Naive thymus-derived CD4-positive, alpha-beta T cell (primary cell): ENCODE data around the gene ASTE1. TPM values are rescaled to one million over a fixed set of nuclear protein-coding genes. Genes with fewer than 3 reads are reported as not detected.

Source experiments
- ATAC-seq: fragments of 150-1000 bp; cut with Tn5 transposase; 2 replicates; pipeline ENCODE4 v1.10.0; 2021; ENCODE audit warnings: mild to moderate bottlenecking, moderate library complexity
- CTCF ChIA-PET: fragments of 350-600 bp; sonication (Branson Sonifier 250); formaldehyde crosslinking; loops from one replicate; lab custom pipeline; 2021; ENCODE audit warnings: antibody characterized with exemption; lab: Charles Lee
- POLR2A ChIA-PET: fragments of 350-600 bp; sonication (Branson Sonifier 250); formaldehyde crosslinking; loops from one replicate; lab custom pipeline; 2021; ENCODE audit warnings: antibody characterized with exemption, inconsistent platforms; lab: Charles Lee
- DNase-seq, 9 donors: peaks; one replicate each; pipeline versions ENCODE4 v3.0.0 to v3.0.0-alpha.2; 2020 to 2022; ENCODE audit warnings: mixed read lengths in 1 of 9
- H3K27ac ChIP-seq: one replicate; pipeline ENCODE4 v1.7.0; 2013; ENCODE audit warnings: mild to moderate bottlenecking, low read depth, low read length, moderate library complexity
- H3K27me3 ChIP-seq, 2 donors: one replicate each; pipeline ENCODE4 v1.7.0; 2013; ENCODE audit warnings: low read length in 2 of 2, mild to moderate bottlenecking in 2 of 2, moderate library complexity in 2 of 2; ENCODE audit not compliant: control insufficient read depth in 2 of 2, insufficient read depth in 2 of 2
- H3K36me3 ChIP-seq, 3 experiments: 1 replicate in 2 of 3; 2 replicates in 1 of 3; pipeline ENCODE4 v1.7.0; 2013; ENCODE audit warnings: low read length in 3 of 3, mild to moderate bottlenecking in 3 of 3, moderate library complexity in 1 of 3; ENCODE audit not compliant: insufficient read depth in 3 of 3, control insufficient read depth in 2 of 3
- H3K4me1 ChIP-seq, 2 donors: one replicate each; pipeline ENCODE4 v1.7.0; 2013; ENCODE audit warnings: low read length in 2 of 2, mild to moderate bottlenecking in 2 of 2, moderate library complexity in 1 of 2; ENCODE audit not compliant: control insufficient read depth in 2 of 2, insufficient read depth in 2 of 2
- H3K4me3 ChIP-seq: 2 replicates; pipeline ENCODE4 v1.7.0; 2013; ENCODE audit warnings: mild to moderate bottlenecking, low read length
- H3K9me3 ChIP-seq, 3 experiments: 1 replicate in 2 of 3; 2 replicates in 1 of 3; pipeline ENCODE4 v1.7.0; 2013; ENCODE audit warnings: low read length in 3 of 3; ENCODE audit not compliant: control insufficient read depth in 2 of 3
- H3K27ac Mint-ChIP-seq, 9 donors: one replicate each; pipeline ENCODE4 v1.8.0; 2020 to 2022; ENCODE audit warnings: mixed read lengths in 9 of 9, mild to moderate bottlenecking in 8 of 9, moderate library complexity in 5 of 9, inconsistent platforms in 2 of 9
- H3K27me3 Mint-ChIP-seq, 5 donors: one replicate each; pipeline ENCODE4 v1.8.0; 2021 to 2022; ENCODE audit warnings: mixed read lengths in 5 of 5, mild to moderate bottlenecking in 1 of 5
- H3K36me3 Mint-ChIP-seq, 5 donors: one replicate each; pipeline ENCODE4 v1.8.0; 2020 to 2022; ENCODE audit warnings: mixed read lengths in 5 of 5, mild to moderate bottlenecking in 3 of 5, inconsistent platforms in 1 of 5
- H3K4me1 Mint-ChIP-seq, 7 donors: one replicate each; pipeline ENCODE4 v1.8.0; 2020 to 2022; ENCODE audit warnings: mixed read lengths in 7 of 7, mild to moderate bottlenecking in 3 of 7, inconsistent platforms in 1 of 7
- H3K4me3 Mint-ChIP-seq, 10 donors: one replicate each; pipeline ENCODE4 v1.8.0; 2020 to 2022; ENCODE audit warnings: mild to moderate bottlenecking in 10 of 10, mixed read lengths in 10 of 10, moderate library complexity in 6 of 10, inconsistent platforms in 2 of 10
- H3K9me3 Mint-ChIP-seq, 11 donors: one replicate each; pipeline ENCODE4 v1.8.0; 2020 to 2022; ENCODE audit warnings: mixed read lengths in 11 of 11, mild to moderate bottlenecking in 4 of 11, inconsistent platforms in 1 of 11, moderate library complexity in 1 of 11
- intact Hi-C, 2 donors: fragments of 100-400 bp; cut with micrococcal nuclease; formaldehyde crosslinking; loops; one replicate each; pipeline ENCODE4 v1.15.1; 2023
- polyA plus RNA-seq, 2 donors: library from polyadenylated mRNA; unstranded; fragments of 300-500 nt; fragmentation: Illumina TruSeq; gene quantifications; one replicate each; pipeline ENCODE4 v1.2.3, GENCODE V29; 2021
- total RNA-seq, 6 experiments: library from RNA in 5 of 6; stranded (reverse) in 5 of 6; gene quantifications; 1 replicate in 5 of 6; 2 replicates in 1 of 6; pipeline ENCODE4 v1.2.3 and lab custom pipeline; 2021 to 2026

Gene ASTE1
- total and polyA plus RNA-seq, 7 experiments from 2014 or later, result 18.7 to 38.5 (median 27.0) TPM

GRCh38 chr3:131036986-131037385 is 10.4 kb upstream of the ASTE1 start:
- ATAC-seq (no peak), DNase-seq (no peak)
- H3K27ac Mint-ChIP-seq, result no peak overlapping the region
- intact Hi-C loops, result loop anchor here (10.0 kb wide), 2 partner anchors 108 to 618 kb away; no protein-coding TSS in a partner anchor
- H3K27me3 Mint-ChIP-seq, result no peaks in the 10 kb centered on the region
- no peaks in the 10 kb centered on the region for H3K36me3 ChIP-seq
- no peak overlapping the region for H3K4me3 Mint-ChIP-seq
- peaks cover 3% of the 10 kb centered on the region in 2 donors for H3K4me1 ChIP-seq
- H3K27me3 ChIP-seq, result no peaks in the 10 kb centered on the region
- peaks cover 0 to 20% (median 1%) of the 10 kb centered on the region in 5 donors for H3K36me3 Mint-ChIP-seq
- ChIA-PET POLR2A (no interaction called here), CTCF (interaction anchor here (0.9 to 1.5 kb wide), 2 partner anchors 10 to 105 kb away, joined by 3 to 6 read pairs; no protein-coding TSS in a partner anchor)
- no peak overlapping the region for H3K4me3 ChIP-seq
- peaks cover 0 to 17% (median 16%) of the 10 kb centered on the region in 7 donors for H3K4me1 Mint-ChIP-seq
- H3K9me3 ChIP-seq, result no peaks in the 10 kb centered on the region
- peaks cover 0 to 20% (median 8%) of the 10 kb centered on the region in 11 donors for H3K9me3 Mint-ChIP-seq
- no peak overlapping the region for H3K27ac ChIP-seq

DNA sequence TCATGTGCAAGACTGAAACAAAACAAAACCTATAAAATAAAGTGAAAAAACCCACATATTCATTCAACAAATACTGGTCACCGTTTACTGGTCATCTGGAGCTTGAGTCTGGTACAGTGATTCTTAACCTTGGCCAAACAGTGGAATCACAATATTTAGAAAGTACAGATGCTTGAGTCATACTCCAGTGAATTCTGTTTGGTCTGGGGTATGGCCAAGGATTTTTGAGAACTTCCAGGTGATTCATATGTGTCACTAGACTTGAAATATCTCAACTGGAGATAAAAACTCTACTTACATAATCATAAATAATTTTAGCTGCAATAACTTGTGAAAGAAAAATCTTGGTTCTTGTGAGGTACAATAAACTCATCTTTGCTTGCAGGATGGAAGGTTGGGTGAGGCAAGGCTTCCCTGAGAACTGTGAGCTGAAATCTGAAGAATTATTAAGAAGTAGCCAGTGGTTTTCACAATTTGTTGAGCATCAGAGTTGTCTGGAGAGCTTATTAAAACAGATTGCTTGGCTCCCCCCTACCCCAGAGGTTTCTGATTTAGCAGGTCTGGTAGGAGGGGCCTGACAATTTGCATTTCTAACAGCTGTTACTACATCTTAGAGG is 9.7 kb upstream of the ASTE1 start:
- ChIA-PET CTCF (interaction anchor here (0.5 to 1.5 kb wide), 3 partner anchors 10 to 182 kb away, joined by 3 to 6 read pairs (median 3); no protein-coding TSS in a partner anchor), POLR2A (no interaction called here)
- DNase-seq (no peak), ATAC-seq (no peak)
- peak overlapping the region in 1 of 9 donors; percentile 10 for H3K27ac Mint-ChIP-seq
- H3K36me3 Mint-ChIP-seq, result peaks cover 0 to 15% (median 0%) of the 10 kb centered on the region in 5 donors
- no peak overlapping the region for H3K4me3 ChIP-seq
- H3K9me3 Mint-ChIP-seq, result peaks cover 0 to 14% (median 6%) of the 10 kb centered on the region in 11 donors
- H3K27ac ChIP-seq, result no peak overlapping the region
- H3K27me3 ChIP-seq, result no peaks in the 10 kb centered on the region
- H3K4me1 Mint-ChIP-seq, result peaks cover 0 to 12% (median 10%) of the 10 kb centered on the region in 7 donors
- no peaks in the 10 kb centered on the region for H3K4me1 ChIP-seq
- H3K9me3 ChIP-seq, result no peaks in the 10 kb centered on the region
- H3K4me3 Mint-ChIP-seq, result no peak overlapping the region
- H3K36me3 ChIP-seq, result no peaks in the 10 kb centered on the region
- intact Hi-C loops, result loop anchor here (10.0 kb wide), 2 partner anchors 108 to 618 kb away; no protein-coding TSS in a partner anchor
- peaks cover 0 to 3% (median 0%) of the 10 kb centered on the region in 5 donors for H3K27me3 Mint-ChIP-seq

GRCh38 chr3:131033480-131034080 is 7.0 kb upstream of the ASTE1 start:
- no peak overlapping the region for H3K4me3 Mint-ChIP-seq
- H3K4me1 ChIP-seq, result no peaks in the 10 kb centered on the region
- intact Hi-C loops, result loop anchor here (1.0 to 10.0 kb wide), 10 partner anchors 109 to 1310 kb away; no protein-coding TSS in a partner anchor
- H3K9me3 ChIP-seq, result no peaks in the 10 kb centered on the region
- peaks cover 0 to 2% (median 0%) of the 10 kb centered on the region in 7 donors for H3K4me1 Mint-ChIP-seq
- peaks cover 0 to 7% (median 0%) of the 10 kb centered on the region in 5 donors for H3K27me3 Mint-ChIP-seq
- no peak overlapping the region for H3K27ac ChIP-seq
- CTCF ChIA-PET, result interaction anchor here (1.1 to 1.5 kb wide), 5 partner anchors 9 to 467 kb away, joined by 3 to 9 read pairs (median 4); no protein-coding TSS in a partner anchor
- H3K36me3 ChIP-seq, result no peaks in the 10 kb centered on the region
- POLR2A ChIA-PET, result interaction anchor here (0.8 to 1.2 kb wide), 2 partner anchors 9 to 1658 kb away, joined by 3 read pairs; no protein-coding TSS in a partner anchor
- peak in 7 of 9 donors; percentile 18 to 62 (median 55) for DNase-seq
- peak; percentile 80 for ATAC-seq
- no peak overlapping the region for H3K27ac Mint-ChIP-seq
- no peaks in the 10 kb centered on the region for H3K36me3 Mint-ChIP-seq
- H3K4me3 ChIP-seq, result no peak overlapping the region
- peaks cover 0 to 2% (median 0%) of the 10 kb centered on the region in 11 donors for H3K9me3 Mint-ChIP-seq
- H3K27me3 ChIP-seq, result no peaks in the 10 kb centered on the region

DNA sequence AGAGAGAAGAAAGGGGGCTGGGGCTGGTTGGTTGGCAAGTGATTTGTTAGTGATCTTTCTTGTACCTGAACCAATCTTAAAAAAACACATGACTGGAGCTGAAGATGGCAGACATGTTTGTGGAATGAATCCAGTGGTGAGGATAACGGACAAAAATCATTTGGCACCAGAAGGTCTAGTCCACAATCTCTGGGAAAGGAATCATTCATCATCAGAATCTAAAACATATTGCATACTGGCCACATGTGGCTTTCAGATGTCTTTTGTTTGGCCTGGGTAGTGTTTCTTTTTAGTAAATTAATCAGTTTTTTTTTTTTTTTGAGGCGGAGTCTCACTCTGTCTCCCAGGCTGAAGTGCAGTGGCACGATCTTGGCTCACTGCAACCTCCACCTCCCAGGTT is 5.0 kb upstream of the ASTE1 start:
- Histone ChIP-seq H3K27me3 (no peaks in the 10 kb centered on the region), H3K27ac (no peak overlapping the region), H3K36me3 (no peaks in the 10 kb centered on the region), H3K4me1 (peaks cover 5 to 7% of the 10 kb centered on the region in 2 donors), H3K4me3 (no peak overlapping the region), H3K9me3 (no peaks in the 10 kb centered on the region)
- Mint-ChIP-seq H3K4me1 (peaks cover 0 to 9% (median 7%) of the 10 kb centered on the region in 7 donors), H3K27ac (peak overlapping the region in 1 of 9 donors; percentile 23), H3K27me3 (peaks cover 0 to 7% (median 0%) of the 10 kb centered on the region in 5 donors), H3K36me3 (no peaks in the 10 kb centered on the region), H3K4me3 (no peak overlapping the region), H3K9me3 (peaks cover 0 to 2% (median 0%) of the 10 kb centered on the region in 11 donors)
- intact Hi-C loops, result loop anchor here (2.0 to 10.0 kb wide), 5 partner anchors 113 to 1149 kb away; no protein-coding TSS in a partner anchor
- ATAC-seq, result no peak
- no peak for DNase-seq
- CTCF ChIA-PET, result interaction anchor here (1.8 kb wide), 1 partner anchor 9 kb away, joined by 7 read pairs; no protein-coding TSS in a partner anchor
- POLR2A ChIA-PET, result interaction anchor here (1.0 to 1.4 kb wide), 2 partner anchors 7 to 441 kb away, joined by 3 read pairs; no protein-coding TSS in a partner anchor

DNA sequence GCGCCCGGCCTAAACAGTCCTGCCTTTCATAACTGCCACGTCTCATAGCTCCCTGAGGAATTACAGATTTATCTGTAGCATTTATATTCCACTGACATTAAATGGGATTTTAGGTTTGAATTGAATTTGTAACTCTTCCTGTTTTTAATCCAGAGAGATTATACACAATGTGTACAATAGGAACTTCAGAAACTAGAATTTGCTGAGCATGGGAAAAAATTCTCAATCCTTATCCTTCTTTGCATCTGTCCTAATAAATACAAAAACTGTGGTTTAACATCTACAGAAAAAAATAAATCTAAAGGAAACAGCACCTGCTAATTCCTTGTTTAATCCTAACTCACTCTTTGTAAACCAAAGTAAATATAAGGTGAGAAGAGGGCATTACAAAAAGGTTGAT is 2.2 kb upstream of the ASTE1 start:
- no peak for ATAC-seq
- Histone ChIP-seq H3K36me3 (peaks cover 0 to 5% (median 0%) of the 10 kb centered on the region in 3 experiments), H3K9me3 (no peaks in the 10 kb centered on the region), H3K27me3 (no peaks in the 10 kb centered on the region), H3K27ac (no peak overlapping the region), H3K4me3 (no peak overlapping the region), H3K4me1 (peaks cover 20 to 27% of the 10 kb centered on the region in 2 donors)
- Mint-ChIP-seq H3K27ac (peak overlapping the region in 4 of 9 donors; percentile 44 to 77 (median 62)), H3K27me3 (peaks cover 0 to 7% (median 0%) of the 10 kb centered on the region in 5 donors), H3K36me3 (peaks cover 8 to 16% (median 13%) of the 10 kb centered on the region in 5 donors), H3K4me1 (peaks cover 21 to 36% (median 31%) of the 10 kb centered on the region in 7 donors), H3K4me3 (no peak overlapping the region), H3K9me3 (peaks cover 0 to 2% (median 0%) of the 10 kb centered on the region in 11 donors)
- DNase-seq, result no peak
- intact Hi-C loops, result loop anchor here (5.0 to 10.0 kb wide), 3 partner anchors 1134 to 1686 kb away; partner anchors contain the start of genes ACAD11 (in 1 of the 2) and TMCC1 (in 1 of the 2)
- ChIA-PET CTCF (no interaction called here), POLR2A (interaction anchor here (3.4 kb wide), 1 partner anchor 13 kb away, joined by 25 read pairs; no protein-coding TSS in a partner anchor)

DNA sequence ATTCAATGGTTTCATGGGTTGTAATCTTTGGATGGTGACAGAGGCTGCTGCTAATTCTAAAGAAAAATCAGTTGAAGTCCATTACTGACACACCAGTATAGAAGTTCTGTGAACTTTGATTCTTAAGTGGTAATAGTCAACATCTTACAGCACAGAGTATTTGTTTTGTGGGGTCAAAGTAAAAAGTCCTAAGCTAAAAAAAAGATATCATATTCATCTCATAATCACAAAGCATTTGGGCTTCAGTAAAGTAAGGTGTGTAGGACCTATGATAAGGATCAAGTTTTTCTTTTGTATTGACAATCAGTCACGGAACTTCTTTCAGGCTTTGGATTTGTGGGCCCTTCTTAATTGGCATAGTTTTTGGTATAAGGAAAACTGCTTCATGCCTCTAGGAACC is 1.1 kb downstream of the ASTE1 start:
- no peaks in the 10 kb centered on the region for H3K27me3 ChIP-seq
- H3K9me3 Mint-ChIP-seq, result no peaks in the 10 kb centered on the region
- ChIA-PET POLR2A (interaction anchor here (0.6 to 4.0 kb wide), 5 partner anchors 10 to 541 kb away, joined by 3 to 46 read pairs (median 5); no protein-coding TSS in a partner anchor), CTCF (interaction anchor here (1.1 to 1.2 kb wide), 2 partner anchors 16 to 132 kb away, joined by 3 read pairs; no protein-coding TSS in a partner anchor)
- peaks cover 0 to 4% (median 0%) of the 10 kb centered on the region in 5 donors for H3K27me3 Mint-ChIP-seq
- H3K36me3 Mint-ChIP-seq, result peaks cover 8 to 31% (median 26%) of the 10 kb centered on the region in 5 donors
- peak overlapping the region; percentile 95 for H3K27ac ChIP-seq
- H3K27ac Mint-ChIP-seq, result peak overlapping the region; percentile 96 to 99 (median 97)
- peaks cover 0 to 5% (median 0%) of the 10 kb centered on the region in 3 experiments for H3K36me3 ChIP-seq
- H3K4me3 Mint-ChIP-seq, result peak overlapping the region; percentile 85 to 96 (median 89)
- peak in 1 of 9 donors; percentile 8 for DNase-seq
- no peaks in the 10 kb centered on the region for H3K9me3 ChIP-seq
- peak overlapping the region; percentile 97 for H3K4me3 ChIP-seq
- peaks cover 39 to 47% of the 10 kb centered on the region in 2 donors for H3K4me1 ChIP-seq
- intact Hi-C loops, result loop anchor here (5.0 to 10.0 kb wide), 3 partner anchors 1131 to 1689 kb away; partner anchors contain the start of genes ACAD11 (in 1 of the 2) and TMCC1 (in 1 of the 2)
- no peak for ATAC-seq
- peaks cover 37 to 69% (median 62%) of the 10 kb centered on the region in 7 donors for H3K4me1 Mint-ChIP-seq
